H4 (cell line): ENCODE measurements around the gene OSBPL6. TPM values are rescaled to one million over a fixed set of nuclear protein-coding genes. Genes with fewer than 3 reads are reported as not detected.
A peak's percentile ranks its signal among the peaks of the same experiment; 100 is the strongest.

ENCODE experiments used
- DNase-seq: peaks from one replicate; pipeline ENCODE4 v3.0.0-alpha.2; 2015; ENCODE audit warnings: low spot score
- total RNA-seq: library from RNA; depleted of rRNA; stranded (reverse); fragments of >200 nt; shearing (Covaris generic); gene quantifications from 2 replicates; pipeline ENCODE4 v1.2.3, GENCODE V29; 2014

Gene OSBPL6
- total RNA-seq, 1 experiment from 2014 or later: 10.1 TPM

- no peak for DNase-seq
Observed at GRCh38 chr2:178271629-178272333, 77.5 kb downstream of the OSBPL6 start.

GRCh38 chr2:178273787-178274360 lies 79.6 kb downstream of the OSBPL6 start:
- DNase-seq: no peak

GRCh38 chr2:178275600-178275999 lies 81.3 kb downstream of the OSBPL6 start:
- DNase-seq: no peak

- no peak for DNase-seq
Observed at GRCh38 chr2:178277741-178278197, 83.5 kb downstream of the OSBPL6 start.

GRCh38 chr2:178279142-178279541 lies 84.8 kb downstream of the OSBPL6 start:
- peak; percentile 28 for DNase-seq

- no peak for DNase-seq
Observed at GRCh38 chr2:178279636-178280035, 85.3 kb downstream of the OSBPL6 start.

- no peak for DNase-seq
Observed at GRCh38 chr2:178280244-178280852, 86.0 kb downstream of the OSBPL6 start.

- no peak for DNase-seq
Observed at GRCh38 chr2:178282075-178282815, 87.9 kb downstream of the OSBPL6 start.

- DNase-seq: no peak
Observed at GRCh38 chr2:178283341-178283918, 89.1 kb downstream of the OSBPL6 start.

- DNase-seq: no peak
Observed at GRCh38 chr2:178284613-178285286, 90.4 kb downstream of the OSBPL6 start.

GRCh38 chr2:178285287-178285615 lies 90.9 kb downstream of the OSBPL6 start:
- DNase-seq: no peak

- DNase-seq: no peak
Observed at GRCh38 chr2:178286636-178287035, 92.3 kb downstream of the OSBPL6 start.

GRCh38 chr2:178287652-178288344 lies 93.5 kb downstream of the OSBPL6 start:
- no peak for DNase-seq

- no peak for DNase-seq
Observed at GRCh38 chr2:178291703-178292102, 97.4 kb downstream of the OSBPL6 start.

- DNase-seq: no peak
Observed at GRCh38 chr2:178292586-178292985, 98.3 kb downstream of the OSBPL6 start.

- DNase-seq: no peak
Observed at GRCh38 chr2:178295115-178295514, 100.8 kb downstream of the OSBPL6 start.

- DNase-seq: no peak
Observed at GRCh38 chr2:178295906-178296305, 101.6 kb downstream of the OSBPL6 start.

GRCh38 chr2:178296394-178297090 lies 102.2 kb downstream of the OSBPL6 start:
- no peak for DNase-seq

- DNase-seq: no peak
Observed at GRCh38 chr2:178297091-178297411, 102.7 kb downstream of the OSBPL6 start.

- DNase-seq: no peak
Observed at GRCh38 chr2:178298785-178299212, 104.5 kb downstream of the OSBPL6 start.
